IMR-90 (cell line): ENCODE data around the gene SPEF2. TPM values are rescaled to one million over a fixed set of nuclear protein-coding genes. Genes with fewer than 3 reads are reported as not detected.

Experiments used
- ATAC-seq: fragments of 200-7000 bp; cut with Tn5 transposase; 2 replicates; pipeline ENCODE4 v1.9.1; 2020; ENCODE audit warnings: low read depth, mild to moderate bottlenecking, moderate library complexity
- BruUV-seq: library from RNA; stranded (reverse); fragments of 400-500 nt; replicated peaks from 2 replicates; lab custom pipeline; 2021; lab: Mats Ljungman, UMichigan
- CTCF ChIA-PET: fragments of 300-600 bp; formaldehyde crosslinking; extraction: SDS; loops from one replicate; lab custom pipeline; 2021; ENCODE audit warnings: antibody characterized with exemption; lab: Yijun Ruan, JAX
- POLR2A ChIA-PET: fragments of 300-600 bp; sonication (Branson Sonifier 250); formaldehyde crosslinking; loops from one replicate; lab custom pipeline; 2022; ENCODE audit warnings: antibody characterized with exemption; ENCODE audit not compliant: unreplicated experiment; lab: Charles Lee
- DNase-seq: peaks from one replicate; pipeline ENCODE4 v3.0.0; 2013
- H2AFZ ChIP-seq: replicated peaks from 2 replicates; pipeline ENCODE3; 2013; ENCODE audit warnings: low read length, mild to moderate bottlenecking; ENCODE audit not compliant: poor library complexity
- H2AK5ac ChIP-seq: 2 replicates; pipeline ENCODE4 v1.6.1; 2013; ENCODE audit warnings: low read depth, low read length, inconsistent platforms
- H2AK9ac ChIP-seq: replicated peaks from 2 replicates; pipeline ENCODE3; 2013; ENCODE audit warnings: mild to moderate bottlenecking, low read depth, low read length, moderate library complexity; ENCODE audit not compliant: poor library complexity
- H2BK120ac ChIP-seq: 2 replicates; pipeline ENCODE4 v1.6.1; 2013; ENCODE audit warnings: low read depth, low read length, inconsistent platforms
- H2BK15ac ChIP-seq: 3 replicates; pipeline ENCODE4 v1.6.1; 2013; ENCODE audit warnings: low read depth, low read length, inconsistent platforms
- H2BK20ac ChIP-seq: 2 replicates; pipeline ENCODE4 v1.6.1; 2013; ENCODE audit warnings: low read depth, mild to moderate bottlenecking, inconsistent platforms, low read length, moderate library complexity
- H2BK5ac ChIP-seq: 2 replicates; pipeline ENCODE4 v1.6.1; 2013; ENCODE audit warnings: mild to moderate bottlenecking, low read depth, low read length, inconsistent platforms; ENCODE audit not compliant: poor library complexity, severe bottlenecking
- H3K14ac ChIP-seq: replicated peaks from 2 replicates; pipeline ENCODE4 v1.6.1; 2013; ENCODE audit warnings: low read depth, low read length, inconsistent platforms
- H3K18ac ChIP-seq: 2 replicates; pipeline ENCODE4 v1.6.1; 2013; ENCODE audit warnings: low read depth, low read length, control low read depth
- H3K23ac ChIP-seq: 2 replicates; pipeline ENCODE4 v1.6.1; 2013; ENCODE audit warnings: low read depth, low read length, inconsistent platforms
- H3K27ac ChIP-seq: 2 replicates; pipeline ENCODE4 v1.5.1; 2013; ENCODE audit warnings: mild to moderate bottlenecking, control low read depth, low read length; ENCODE audit not compliant: insufficient read depth
- H3K27me3 ChIP-seq: 2 replicates; pipeline ENCODE4 v1.6.1; 2013; ENCODE audit warnings: low read length; ENCODE audit not compliant: control insufficient read depth, insufficient read depth
- H3K36me3 ChIP-seq: 2 replicates; pipeline ENCODE4 v1.6.1; 2013; ENCODE audit warnings: low read length, mixed read lengths; ENCODE audit not compliant: control insufficient read depth, insufficient read depth
- H3K4ac ChIP-seq: 2 replicates; pipeline ENCODE4 v1.6.1; 2013; ENCODE audit warnings: low read depth, low read length, inconsistent platforms
- H3K4me1 ChIP-seq: 2 replicates; pipeline ENCODE4 v1.6.1; 2013; ENCODE audit warnings: low read length, mixed read lengths; ENCODE audit not compliant: control insufficient read depth, insufficient read depth
- H3K4me2 ChIP-seq: 2 replicates; pipeline ENCODE4 v1.6.1; 2013; ENCODE audit warnings: low read depth, mild to moderate bottlenecking, control low read depth, low read length, moderate library complexity
- H3K4me3 ChIP-seq: 2 replicates; pipeline ENCODE4 v1.5.1; 2013; ENCODE audit warnings: low read depth, mild to moderate bottlenecking, control low read depth, low read length, moderate library complexity; ENCODE audit not compliant: insufficient read depth
- H3K56ac ChIP-seq: 2 replicates; pipeline ENCODE4 v1.6.1; 2013; ENCODE audit warnings: low read length, inconsistent platforms; ENCODE audit not compliant: insufficient read depth; ENCODE audit errors: extremely low read depth
- H3K79me1 ChIP-seq, 2 experiments: 2 replicates each; pipeline ENCODE4 v1.6.1; 2013; ENCODE audit warnings: low read length in 2 of 2, inconsistent platforms in 1 of 2, low read depth in 1 of 2
- H3K9ac ChIP-seq: 2 replicates; pipeline ENCODE4 v1.6.1; 2013; ENCODE audit warnings: low read depth, low read length, control low read depth
- H3K9me1 ChIP-seq: 2 replicates; pipeline ENCODE4 v1.6.1; 2013; ENCODE audit warnings: low read length, inconsistent platforms; ENCODE audit not compliant: insufficient read depth
- H3K9me3 ChIP-seq: 2 replicates; pipeline ENCODE4 v1.6.1; 2013; ENCODE audit warnings: low read length; ENCODE audit not compliant: control insufficient read depth, insufficient read depth
- H4K20me1 ChIP-seq: 2 replicates; pipeline ENCODE4 v1.6.1; 2013; ENCODE audit warnings: low read length, inconsistent platforms; ENCODE audit not compliant: insufficient read depth
- H4K5ac ChIP-seq: 2 replicates; pipeline ENCODE4 v1.6.1; 2013; ENCODE audit warnings: mild to moderate bottlenecking, low read depth, low read length, control low read depth
- H4K8ac ChIP-seq, 2 experiments: 2 replicates each; pipeline ENCODE4 v1.6.1; 2013; ENCODE audit warnings: low read depth in 2 of 2, low read length in 2 of 2, control low read depth in 1 of 2, inconsistent platforms in 1 of 2
- H4K91ac ChIP-seq: 2 replicates; pipeline ENCODE4 v1.6.1; 2013; ENCODE audit warnings: low read depth, low read length, inconsistent platforms; ENCODE audit not compliant: insufficient read depth
- CEBPB ChIP-seq: IDR thresholded peaks from 2 replicates; pipeline ENCODE4 v1.6.1; 2012; ENCODE audit warnings: low read depth, low read length, improper control_type of control experiment
- CHD1 ChIP-seq: IDR thresholded peaks from 2 replicates; pipeline ENCODE4 v1.6.1; 2012; ENCODE audit warnings: low read depth, low read length, improper control_type of control experiment
- FOS ChIP-seq: fragments of 150-350 bp; IDR thresholded peaks from 2 replicates; pipeline ENCODE4 v1.6.1; 2016; ENCODE audit warnings: low read depth, low read length
- MXI1 ChIP-seq: IDR thresholded peaks from 2 replicates; pipeline ENCODE4 v1.6.1; 2012; ENCODE audit warnings: low read depth, mild to moderate bottlenecking, low read length, moderate library complexity, borderline replicate concordance
- POLR2A ChIP-seq: IDR thresholded peaks from 2 replicates; pipeline ENCODE4 v1.6.1; 2012; ENCODE audit warnings: mild to moderate bottlenecking, low read depth, low read length
- WGBS, 2 experiments: methylation state at CpG; one replicate each; pipeline versions ENCODE4 v1.1.5 to v1.1.7; 2013; ENCODE audit warnings: missing lambda C conversion rate in 2 of 2; ENCODE audit not compliant: insufficient read length in 1 of 2; ENCODE audit errors: extremely low coverage in 2 of 2; 5-methylcytosine and 5-hydroxymethylcytosine counted together
- dilution Hi-C: fragments of 300-500 bp; cut with HindIII; formaldehyde crosslinking; loops from one replicate; pipeline ENCODE4 v1.14.3; 2018; ENCODE audit warnings: low sequenced_read_pairs; ENCODE audit not compliant: unreplicated experiment
- in situ Hi-C: fragments of 300-500 bp; cut with MboI; formaldehyde crosslinking; loops from 3 replicates; pipeline ENCODE4 v1.14.3; 2019; ENCODE audit warnings: low sequenced_read_pairs, inconsistent platforms, mixed read lengths
- intact Hi-C: fragments of 100-400 bp; cut with micrococcal nuclease; formaldehyde crosslinking; loops from 2 replicates; pipeline ENCODE4 v1.10.0; 2022
- polyA plus RNA-seq, 3 experiments: library from polyadenylated mRNA; depleted of rRNA; stranded (reverse); fragments of >200 nt; gene quantifications; 2 replicates each; pipeline ENCODE4 v1.2.3, GENCODE V29; 2012; ENCODE audit warnings: low replicate concordance in 1 of 3
- total RNA-seq: library from RNA; depleted of rRNA; stranded (reverse); fragments of >200 nt; gene quantifications from 2 replicates; pipeline ENCODE4 v1.2.3, GENCODE V29; 2012
- TF ChIP-seq, protein P1 (sequence below): conservative IDR thresholded peaks from 2 replicates; pipeline ENCODE4 v1.5.1; 2012; ENCODE audit warnings: mild to moderate bottlenecking, low read depth, low read length, improper control_type of control experiment

Gene SPEF2
- total and polyA plus RNA-seq, 2 of the 4 experiments (the other 2 are of a cell fraction) = 1.7 to 2.3 TPM

DNA sequence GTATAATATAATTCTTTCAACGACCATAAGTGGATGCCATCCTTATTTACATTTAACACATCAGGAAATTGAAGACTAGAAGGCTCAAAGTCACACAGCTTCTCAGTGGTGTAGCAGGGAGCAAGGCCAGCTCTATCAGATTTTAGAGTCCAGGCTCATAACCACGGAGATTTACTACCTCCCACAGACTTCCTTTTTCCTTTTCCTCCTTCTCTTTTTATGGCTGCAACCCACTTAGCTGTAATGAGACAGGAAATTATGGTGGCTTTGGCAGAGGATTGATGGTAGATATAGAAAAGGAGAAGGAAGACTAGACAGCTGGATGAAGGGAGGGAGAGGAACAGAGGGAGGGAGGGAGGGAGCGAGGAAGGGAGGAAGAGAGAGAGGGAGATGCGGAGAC lies 47.4 kb downstream of the SPEF2 start:
- Histone ChIP-seq H3K27me3 (no peaks in the 10 kb centered on the region), H4K8ac (no peak overlapping the region), H3K18ac (no peak overlapping the region), H3K9me3 (no peaks in the 10 kb centered on the region), H3K79me1 (no peaks in the 10 kb centered on the region), H2BK5ac (no peak overlapping the region), H4K5ac (no peak overlapping the region), H3K4me3 (no peak overlapping the region), H3K4me2 (no peak overlapping the region), H2BK20ac (no peak overlapping the region), H3K14ac (no peak overlapping the region), H4K20me1 (no peaks in the 10 kb centered on the region), H3K23ac (no peak overlapping the region), H3K56ac (no peak overlapping the region), H2AK5ac (no peak overlapping the region), H3K4me1 (no peaks in the 10 kb centered on the region), H2BK120ac (no peak overlapping the region), H2AK9ac (no peak overlapping the region), H4K91ac (no peak overlapping the region), H3K36me3 (no peaks in the 10 kb centered on the region), H3K4ac (no peak overlapping the region), H3K9me1 (no peaks in the 10 kb centered on the region), H3K27ac (no peak overlapping the region), H2BK15ac (no peak overlapping the region), H3K9ac (no peak overlapping the region), H2AFZ (no peak overlapping the region)
- no TSS peak for BruUV-seq
- TF ChIP-seq POLR2A = no peak
- no peak for TF ChIP-seq MXI1
- no peak for TF ChIP-seq CEBPB
- TF ChIP-seq, protein P1, sequence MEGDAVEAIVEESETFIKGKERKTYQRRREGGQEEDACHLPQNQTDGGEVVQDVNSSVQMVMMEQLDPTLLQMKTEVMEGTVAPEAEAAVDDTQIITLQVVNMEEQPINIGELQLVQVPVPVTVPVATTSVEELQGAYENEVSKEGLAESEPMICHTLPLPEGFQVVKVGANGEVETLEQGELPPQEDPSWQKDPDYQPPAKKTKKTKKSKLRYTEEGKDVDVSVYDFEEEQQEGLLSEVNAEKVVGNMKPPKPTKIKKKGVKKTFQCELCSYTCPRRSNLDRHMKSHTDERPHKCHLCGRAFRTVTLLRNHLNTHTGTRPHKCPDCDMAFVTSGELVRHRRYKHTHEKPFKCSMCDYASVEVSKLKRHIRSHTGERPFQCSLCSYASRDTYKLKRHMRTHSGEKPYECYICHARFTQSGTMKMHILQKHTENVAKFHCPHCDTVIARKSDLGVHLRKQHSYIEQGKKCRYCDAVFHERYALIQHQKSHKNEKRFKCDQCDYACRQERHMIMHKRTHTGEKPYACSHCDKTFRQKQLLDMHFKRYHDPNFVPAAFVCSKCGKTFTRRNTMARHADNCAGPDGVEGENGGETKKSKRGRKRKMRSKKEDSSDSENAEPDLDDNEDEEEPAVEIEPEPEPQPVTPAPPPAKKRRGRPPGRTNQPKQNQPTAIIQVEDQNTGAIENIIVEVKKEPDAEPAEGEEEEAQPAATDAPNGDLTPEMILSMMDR = no peak
- TF ChIP-seq FOS = no peak
- TF ChIP-seq CHD1 = no peak
- CTCF ChIA-PET = interaction anchor here (1.0 kb wide), 1 partner anchor 265 kb away, joined by 3 read pairs; no protein-coding TSS in a partner anchor
- WGBS, 2 experiments = no CpG with 5 or more reads among the region's 4 CpGs
- intact Hi-C loops (no loop called here), in situ Hi-C loops (no loop called here), dilution Hi-C loops (no loop called here)
- POLR2A ChIA-PET = no interaction called here
- no peak for DNase-seq
- ATAC-seq = no peak
